ENCODE data around the gene IPO4. TPM values are rescaled to one million over a fixed set of nuclear protein-coding genes. Genes with fewer than 3 reads are reported as not detected.

Gene IPO4
- total RNA-seq, 1 experiment from 2014 or later: 157 TPM

GRCh38 chr14:24233538-24233866 lies 44.9 kb upstream of the IPO4 start:
- Histone ChIP-seq H3K9me3 (ENCODE audit: low read depth, low read length, poor library complexity, severe bottlenecking) (no peaks in the 10 kb centered on the region), H3K27ac (ENCODE audit: low read depth, low read length, poor library complexity, severe bottlenecking) (peak overlapping the region; percentile 88), H3K27me3 (replicated peaks; ENCODE audit: insufficient read depth, low read depth, low read length, poor library complexity) (no peaks in the 10 kb centered on the region), H3K4me1 (ENCODE audit: insufficient read depth, low read length, poor library complexity, severe bottlenecking) (peaks cover 15% of the 10 kb centered on the region), H3K4me3 (ENCODE audit: low read depth, low read length, poor library complexity, severe bottlenecking) (peak overlapping the region; percentile 77), H3K36me3 (ENCODE audit: insufficient read depth, low read length, poor library complexity, severe bottlenecking) (peaks cover 36% of the 10 kb centered on the region)
- ChIA-PET POLR2A (ENCODE audit: low non-redundant PET) (interaction anchor here (0.6 kb wide), 2 partner anchors 8 to 14 kb away, joined by 3 to 14 read pairs; no protein-coding TSS in a partner anchor), CTCF (no interaction called here)
- intact Hi-C loops (cut with micrococcal nuclease; ENCODE audit: unreplicated experiment): no loop called here
- no peak for DNase-seq (ENCODE audit: low spot score)
- no TSS peak for BruUV-seq (replicated peaks)
- TF ChIP-seq EZH2 (IDR thresholded peaks at IDR 0.05; ENCODE audit: borderline replicate concordance, low read depth, low read length, poor library complexity, severe bottlenecking): no peak
- no peak for TF ChIP-seq CTCF (conservative IDR thresholded peaks at IDR 0.05; ENCODE audit: low read depth, low read length)

GRCh38 chr14:24232645-24233537 lies 44.3 kb upstream of the IPO4 start, which contains the start of gene GMPR2:
Gene GMPR2 (plus strand): TSS chr14:24232929. CDS start chr14:24233254, 325 bp downstream.
- POLR2A ChIA-PET (ENCODE audit: low non-redundant PET): interaction anchor here (0.6 to 0.7 kb wide), 2 partner anchors 13 to 1764 kb away, joined by 3 to 14 read pairs; no protein-coding TSS in a partner anchor
- peaks cover 35% of the 10 kb centered on the region for H3K36me3 ChIP-seq (ENCODE audit: insufficient read depth, low read length, poor library complexity, severe bottlenecking)
- H3K27ac ChIP-seq (ENCODE audit: low read depth, low read length, poor library complexity, severe bottlenecking): peak within 1 kb of the TSS; percentile 88
- intact Hi-C loops (cut with micrococcal nuclease; ENCODE audit: unreplicated experiment): loop anchor here (1.0 kb wide), 1 partner anchor 20 kb away; the partner anchor contains the start of gene CHMP4A
- no peaks in the 10 kb centered on the region for H3K27me3 ChIP-seq (replicated peaks; ENCODE audit: insufficient read depth, low read depth, low read length, poor library complexity)
- no peaks in the 10 kb centered on the region for H3K9me3 ChIP-seq (ENCODE audit: low read depth, low read length, poor library complexity, severe bottlenecking)
- peak within 1 kb of the TSS; percentile 77 for H3K4me3 ChIP-seq (ENCODE audit: low read depth, low read length, poor library complexity, severe bottlenecking)
- TF ChIP-seq CTCF (conservative IDR thresholded peaks at IDR 0.05; ENCODE audit: low read depth, low read length) (no peak), EZH2 (IDR thresholded peaks at IDR 0.05; ENCODE audit: borderline replicate concordance, low read depth, low read length, poor library complexity, severe bottlenecking) (no peak)
- CTCF ChIA-PET: no interaction called here
- H3K4me1 ChIP-seq (ENCODE audit: insufficient read depth, low read length, poor library complexity, severe bottlenecking): peaks cover 15% of the 10 kb centered on the region
- BruUV-seq (replicated peaks): TSS peak; percentile 67
- DNase-seq (ENCODE audit: low spot score): no peak

GRCh38 chr14:24232121-24232644 lies 43.6 kb upstream of the IPO4 start, which contains the start of gene NEDD8:
Gene NEDD8 (minus strand): TSS chr14:24232367. CDS start chr14:24232267, 100 bp downstream.
- intact Hi-C loops (cut with micrococcal nuclease; ENCODE audit: unreplicated experiment): loop anchor here (1.0 kb wide), 1 partner anchor 19 kb away; the partner anchor contains the start of gene CHMP4A
- POLR2A ChIA-PET (ENCODE audit: low non-redundant PET): interaction anchor here (0.7 kb wide), 1 partner anchor 1763 kb away, joined by 3 read pairs; no protein-coding TSS in a partner anchor
- peaks cover 15% of the 10 kb centered on the region for H3K4me1 ChIP-seq (ENCODE audit: insufficient read depth, low read length, poor library complexity, severe bottlenecking)

More at GRCh38 chr14:24232121-24232644, 43.6 kb upstream of the IPO4 start, which contains the start of gene NEDD8:
- no peaks in the 10 kb centered on the region for H3K27me3 ChIP-seq (replicated peaks; ENCODE audit: insufficient read depth, low read depth, low read length, poor library complexity)
- H3K9me3 ChIP-seq (ENCODE audit: low read depth, low read length, poor library complexity, severe bottlenecking): no peaks in the 10 kb centered on the region
- TF ChIP-seq EZH2 (IDR thresholded peaks at IDR 0.05; ENCODE audit: borderline replicate concordance, low read depth, low read length, poor library complexity, severe bottlenecking): no peak
- TF ChIP-seq CTCF (conservative IDR thresholded peaks at IDR 0.05; ENCODE audit: low read depth, low read length): no peak
- H3K36me3 ChIP-seq (ENCODE audit: insufficient read depth, low read length, poor library complexity, severe bottlenecking): peaks cover 29% of the 10 kb centered on the region
- peak within 1 kb of the TSS; percentile 88 for H3K27ac ChIP-seq (ENCODE audit: low read depth, low read length, poor library complexity, severe bottlenecking)
- peak; percentile 98 for DNase-seq (ENCODE audit: low spot score)
- H3K4me3 ChIP-seq (ENCODE audit: low read depth, low read length, poor library complexity, severe bottlenecking): peak within 1 kb of the TSS; percentile 77
- no TSS peak for BruUV-seq (replicated peaks)
- CTCF ChIA-PET: no interaction called here
